Upper lobe of left lung (tissue), 4 donors: ENCODE data around the gene MXD3.
"Not testable (repeated sequence)": the region's sequence is repeated elsewhere in the genome, so short reads cannot be mapped to it uniquely, and the experiment has no call there.

Experiments
- POLR2A ChIP-seq, 4 donors: fragments of 450-650 bp; IDR thresholded peaks; one replicate each; pipeline ENCODE4 v1.5.1; 2016 to 2017; ENCODE audit warnings: antibody characterized with exemption in 4 of 4, mild to moderate bottlenecking in 2 of 4
- POLR2AphosphoS5 ChIP-seq, 2 donors: sonication (generic); formaldehyde crosslinking; IDR thresholded peaks; one replicate each; pipeline ENCODE4 v1.5.1; 2017; ENCODE audit warnings: antibody characterized with exemption in 2 of 2

GRCh38 chr5:177360740-177361139 is 49.0 kb upstream of the MXD3 start:
- not testable (repeated sequence) for TF ChIP-seq POLR2A, POLR2AphosphoS5 (IDR thresholded peaks at IDR 0.05)
